GM21367 (cell line): ENCODE results near the gene CACNA1D.

ENCODE experiments used
- ATAC-seq: cut with Tn5 transposase; IDR thresholded peaks from one replicate; pipeline ENCODE4 v1.9.1; 2021; ENCODE audit not compliant: unreplicated experiment

The CACNA1D gene

DNA sequence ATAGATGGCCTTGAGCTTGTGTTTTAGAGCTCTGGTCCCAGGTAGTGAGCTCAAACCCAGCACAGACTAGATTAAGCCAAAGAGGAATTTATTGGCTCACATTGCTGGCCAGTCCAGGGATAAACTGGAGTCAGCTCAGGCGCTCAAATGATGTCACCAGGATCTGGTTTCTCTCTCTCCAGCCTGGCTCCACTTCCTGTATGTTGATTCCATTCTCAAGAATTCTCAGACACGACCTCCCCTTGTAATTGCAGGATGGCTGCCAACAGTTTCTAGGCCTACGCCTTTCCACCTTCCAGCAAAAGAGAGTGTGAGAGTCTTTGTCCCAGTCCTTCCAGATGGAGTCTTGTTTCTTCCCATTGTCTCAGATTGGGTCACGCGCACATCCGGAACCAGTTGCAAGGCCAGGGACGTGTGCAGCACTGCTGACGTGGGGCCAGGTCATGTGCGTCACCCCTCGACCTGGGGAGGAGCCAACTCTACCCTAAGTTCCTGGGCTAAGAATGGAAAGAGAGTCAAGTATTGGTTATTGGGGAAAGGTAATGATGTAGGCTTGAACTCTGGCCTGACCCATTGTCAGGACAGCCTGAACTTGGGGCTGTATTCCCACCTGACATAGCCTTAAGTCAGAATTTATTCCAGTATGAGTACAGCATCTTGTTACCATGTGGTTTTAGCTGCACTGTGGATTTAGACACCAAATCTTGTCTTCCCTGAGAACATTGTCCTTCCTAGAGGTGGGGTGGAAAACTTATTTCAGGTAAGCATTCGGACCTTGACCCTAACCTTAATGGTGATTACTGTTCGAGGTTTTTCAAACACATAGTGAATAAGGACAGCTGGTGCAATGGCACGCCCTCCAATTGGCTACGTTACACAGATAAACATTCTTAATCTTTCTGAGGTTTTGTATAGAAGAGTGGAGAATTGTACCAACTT, 31.6 kb downstream of the CACNA1D start:
- no peak for ATAC-seq

DNA sequence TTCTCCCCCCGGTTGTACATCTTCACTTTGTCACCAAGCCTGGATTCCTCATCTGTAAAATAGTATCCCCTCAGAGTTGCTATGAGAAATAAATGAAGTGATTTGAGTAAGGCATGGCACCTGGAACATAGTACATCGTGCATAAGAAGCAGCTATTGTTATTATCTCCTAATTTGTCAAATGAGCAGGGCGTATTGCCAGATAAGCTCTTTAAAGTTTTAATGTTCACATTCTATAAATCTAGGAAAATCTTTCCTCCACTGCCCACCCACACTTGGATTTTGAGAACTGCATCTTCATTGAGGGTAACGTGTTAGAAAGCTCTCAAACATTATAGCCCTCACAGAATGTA, 32.3 kb downstream of the CACNA1D start:
- ATAC-seq: no peak

GRCh38 chr3:53530205-53530604, 35.8 kb downstream of the CACNA1D start:
- ATAC-seq: no peak

DNA sequence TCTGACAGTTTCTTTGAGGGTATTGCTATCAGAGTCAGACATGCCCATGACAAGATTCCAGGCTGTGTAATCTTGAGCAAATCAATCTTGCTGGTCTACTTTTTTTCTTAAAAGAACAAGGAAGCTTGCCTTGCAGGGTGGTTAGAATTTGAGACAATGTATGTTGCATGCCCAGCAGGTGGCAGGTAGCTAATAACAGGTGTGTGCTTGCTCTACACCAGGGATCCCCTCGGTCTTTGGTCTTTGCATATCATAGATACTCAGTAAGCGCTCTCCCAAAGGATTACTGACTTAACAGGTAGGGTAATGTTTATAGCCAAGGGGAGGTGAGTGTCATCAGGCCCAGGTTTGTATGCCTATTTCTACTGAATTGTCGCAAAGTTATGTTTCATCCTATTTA, 37.3 kb downstream of the CACNA1D start:
- no peak for ATAC-seq

DNA sequence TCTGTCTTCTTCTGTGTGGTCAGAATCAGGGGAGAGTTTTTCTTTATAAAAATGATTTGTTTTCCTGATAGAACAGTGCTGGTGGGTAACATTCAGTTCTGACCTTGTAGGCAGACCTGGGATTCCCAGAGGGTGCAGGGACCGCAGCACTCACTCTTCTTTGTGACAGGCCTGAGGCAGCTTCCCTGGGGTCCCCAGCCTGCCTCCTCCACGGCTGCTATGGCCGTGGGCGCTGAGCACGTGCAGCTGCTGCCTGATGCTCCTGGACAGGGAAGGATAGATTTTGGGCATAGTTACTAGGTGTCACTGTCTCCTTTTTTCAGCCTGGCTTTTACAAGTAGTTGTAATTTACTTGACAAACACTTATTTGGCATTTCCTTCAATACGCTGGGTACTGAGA, 39.1 kb downstream of the CACNA1D start:
- ATAC-seq: no peak

GRCh38 chr3:53534216-53534615, 39.8 kb downstream of the CACNA1D start:
- no peak for ATAC-seq

DNA sequence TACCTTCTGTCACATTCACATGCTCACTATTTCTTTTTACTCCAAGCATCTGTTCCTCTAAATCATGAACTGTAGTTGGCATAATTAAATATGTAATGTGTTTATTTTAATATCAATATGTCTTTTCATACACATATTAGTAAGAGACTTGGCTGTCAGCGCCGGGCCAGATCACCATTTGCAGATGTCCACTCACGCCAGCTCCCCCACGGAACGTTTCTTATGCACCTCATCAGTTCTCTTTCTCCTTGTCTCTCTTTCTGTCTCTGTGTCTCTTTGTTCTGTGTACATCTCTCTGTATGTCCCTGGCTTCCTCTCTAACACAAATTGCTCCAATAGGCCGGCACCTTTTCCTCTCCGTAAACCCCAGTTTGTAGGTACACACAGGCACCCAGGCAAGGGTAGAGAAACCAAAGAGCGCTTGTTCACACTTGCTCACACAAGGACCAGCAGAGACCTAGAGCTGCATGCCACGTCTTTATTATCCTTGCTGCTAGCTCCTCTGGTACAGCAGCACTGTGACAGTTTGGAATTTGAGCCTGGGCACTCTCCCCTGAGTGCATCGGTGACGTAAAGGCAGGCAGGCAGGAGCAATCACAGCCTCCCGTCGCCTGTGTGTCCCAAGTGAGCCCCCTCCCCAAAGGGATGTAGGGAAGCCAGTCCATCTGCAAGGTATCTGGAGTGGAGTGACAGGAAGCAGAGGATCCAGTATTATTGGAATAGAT, 40.4 kb downstream of the CACNA1D start:
- ATAC-seq: no peak

DNA sequence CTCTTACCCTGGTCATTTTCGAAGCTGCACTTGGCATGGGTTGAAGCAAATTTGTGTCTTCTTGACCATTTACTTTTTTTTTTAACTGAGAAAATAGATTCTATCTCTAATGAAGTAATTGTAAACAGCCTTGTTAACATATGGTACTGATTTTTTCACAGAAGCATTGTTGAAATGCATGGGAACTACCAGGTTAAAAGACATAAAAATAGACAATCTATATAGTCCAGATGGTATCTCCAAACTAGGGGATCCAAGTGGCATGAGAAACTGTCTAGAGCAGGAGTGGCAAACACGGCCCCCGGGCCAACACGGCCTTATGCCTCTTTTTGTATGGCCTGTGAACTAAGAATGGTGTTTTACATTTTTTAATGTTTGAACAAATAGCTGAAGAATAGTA, 41.9 kb downstream of the CACNA1D start:
- ATAC-seq: no peak

DNA sequence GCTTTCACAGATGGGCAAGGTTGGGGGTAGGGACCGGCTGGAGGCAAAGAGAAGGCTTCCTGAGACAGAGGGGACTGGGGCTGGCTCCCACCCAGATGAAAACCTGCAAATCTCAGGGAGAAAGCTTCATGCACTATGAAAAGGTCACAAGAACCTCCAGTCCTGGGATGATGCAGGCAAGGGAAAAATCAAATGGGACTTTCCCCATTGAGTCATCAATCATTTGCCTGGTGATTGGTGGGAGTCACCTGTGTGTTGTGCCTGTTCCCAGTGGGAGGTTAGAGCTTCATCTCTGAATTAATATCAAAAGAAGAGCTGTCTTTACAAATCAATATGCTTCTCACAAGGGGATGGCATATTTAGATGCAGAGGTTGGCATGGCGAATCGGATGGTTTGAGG, 49.9 kb downstream of the CACNA1D start:
- no peak for ATAC-seq

DNA sequence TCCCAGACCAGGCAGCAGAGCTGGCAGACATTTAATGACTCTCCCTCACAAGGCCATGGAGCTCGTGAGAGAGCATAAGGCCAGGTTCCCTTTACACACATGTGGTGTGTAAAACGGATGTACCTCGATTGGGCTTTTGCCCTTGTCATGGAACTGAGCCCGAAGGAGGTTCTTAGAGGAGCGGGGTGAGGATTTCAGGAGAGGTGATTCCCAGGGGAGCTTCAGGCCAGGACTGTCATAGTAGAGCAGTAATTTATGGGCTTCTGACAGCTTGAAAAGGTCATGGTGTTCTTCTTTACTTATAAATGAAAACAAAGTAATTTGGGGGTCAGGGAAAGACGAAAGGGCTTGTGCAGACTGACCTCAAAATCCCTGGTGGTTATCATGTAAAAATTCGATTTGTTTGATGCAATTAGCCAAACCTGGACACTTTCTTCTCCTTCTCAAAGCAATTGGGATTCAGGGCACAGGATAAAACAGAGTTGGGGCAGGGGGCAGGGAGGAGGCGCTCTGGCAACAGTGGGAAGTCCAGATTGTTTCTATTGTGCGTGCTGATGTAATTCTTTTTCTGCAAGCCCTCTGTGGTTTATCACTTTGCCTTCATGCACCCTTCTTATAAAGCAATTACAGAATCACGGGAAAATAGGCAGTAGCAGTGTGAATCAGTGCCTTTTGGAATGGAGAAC, 51.0 kb downstream of the CACNA1D start:
- no peak for ATAC-seq

- ATAC-seq: no peak
Observed at GRCh38 chr3:53545996-53546359, 51.6 kb downstream of the CACNA1D start.

DNA sequence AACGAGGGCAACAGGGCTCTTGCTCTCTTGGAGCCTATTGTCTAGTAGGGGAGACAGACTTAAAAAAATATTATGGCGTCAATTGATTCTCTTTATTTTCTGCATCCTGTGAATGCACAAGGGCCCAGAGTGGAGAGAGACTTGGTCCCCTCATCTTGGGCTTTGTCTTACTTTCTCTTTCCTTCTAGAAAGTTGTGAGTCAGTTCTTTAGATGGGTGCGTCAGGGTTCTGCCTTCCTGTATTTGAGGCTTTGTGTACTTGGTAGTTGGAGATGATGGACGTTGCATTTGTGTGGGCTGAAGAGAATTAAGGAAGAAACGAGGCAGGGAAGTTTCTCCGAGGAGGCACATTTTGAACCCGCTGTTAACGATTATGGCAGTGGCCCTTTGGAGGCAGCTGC, 52.9 kb downstream of the CACNA1D start:
- no peak for ATAC-seq

- ATAC-seq: no peak
Observed at GRCh38 chr3:53550005-53550620, 55.7 kb downstream of the CACNA1D start.

- ATAC-seq: no peak
Observed at GRCh38 chr3:53551324-53551723, 56.9 kb downstream of the CACNA1D start.

GRCh38 chr3:53552730-53553129, 58.3 kb downstream of the CACNA1D start:
- ATAC-seq: no peak

GRCh38 chr3:53553200-53553599, 58.8 kb downstream of the CACNA1D start:
- no peak for ATAC-seq

- peak; percentile 71 for ATAC-seq
Observed at GRCh38 chr3:53554559-53555067, 60.2 kb downstream of the CACNA1D start.

GRCh38 chr3:53555068-53555588, 60.7 kb downstream of the CACNA1D start:
- ATAC-seq: peak; percentile 74

- ATAC-seq: no peak
Observed at GRCh38 chr3:53566461-53567145, 72.2 kb downstream of the CACNA1D start.

DNA sequence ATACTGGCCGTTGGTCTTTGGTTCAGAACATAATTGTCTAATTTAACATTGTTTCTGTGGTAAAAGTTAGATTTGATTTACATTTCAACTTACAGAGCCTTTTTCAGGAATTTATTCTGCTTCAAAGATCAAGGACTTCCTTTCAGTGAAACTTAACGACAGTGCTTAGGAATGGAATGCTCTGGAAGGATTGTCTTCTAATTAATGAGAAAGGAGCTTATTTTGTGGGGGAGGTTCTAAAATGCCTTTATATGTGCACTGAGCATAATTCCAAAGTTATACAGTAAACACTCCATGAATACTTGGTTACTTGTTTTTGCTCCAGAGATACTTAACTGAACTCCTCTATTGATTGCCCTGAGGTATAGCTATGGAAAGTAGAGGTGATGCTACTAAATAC, 75.7 kb downstream of the CACNA1D start:
- ATAC-seq: no peak
